Measurements from ENCODE around the gene RNFT2.
A peak's percentile ranks its signal among the peaks of the same experiment; 100 is the strongest.
"Not testable (repeated sequence)": the region's sequence is repeated elsewhere in the genome, so short reads cannot be mapped to it uniquely, and the experiment has no call there.

RNFT2 gene

DNA sequence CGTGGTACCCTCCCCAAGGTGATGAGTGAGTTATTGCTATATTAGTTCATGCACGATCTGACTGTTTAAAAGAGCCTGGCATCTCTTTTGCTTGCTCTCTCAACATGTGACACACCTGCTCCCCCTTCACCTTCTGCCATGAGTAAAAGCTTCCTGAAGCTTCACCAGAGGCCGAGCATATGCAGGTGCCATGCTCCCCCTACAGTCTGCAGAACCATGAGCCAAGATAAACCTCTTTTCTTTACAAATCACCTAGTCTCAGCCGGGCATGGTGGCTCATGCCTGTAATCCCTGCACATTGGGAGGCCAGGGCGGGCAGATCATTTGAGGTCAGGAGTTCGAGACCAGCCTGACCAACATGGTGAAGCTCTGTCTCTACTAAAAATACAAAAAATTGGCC, 61.8 kb downstream of the RNFT2 start:
- DNase-seq, result no peak

DNA sequence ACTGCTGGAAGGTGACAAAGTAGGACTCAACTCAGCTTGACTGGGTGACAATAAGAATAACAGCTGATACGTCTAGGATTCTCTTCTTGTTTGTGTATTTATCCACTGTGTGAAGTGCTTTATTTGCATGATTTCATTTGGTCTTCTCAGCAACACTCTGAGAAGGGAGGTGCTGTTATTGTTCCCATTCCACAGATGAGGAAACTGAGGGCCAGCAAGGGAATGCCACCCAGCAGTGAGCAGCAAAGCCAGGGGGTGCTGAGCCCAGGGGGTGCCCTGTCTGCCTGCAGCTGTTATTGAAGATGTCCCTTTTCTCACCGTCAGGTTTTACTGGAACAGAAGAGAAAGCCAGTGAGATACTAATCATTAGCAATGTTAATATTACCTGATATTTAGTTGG, 62.8 kb downstream of the RNFT2 start:
- no peak for DNase-seq

DNA sequence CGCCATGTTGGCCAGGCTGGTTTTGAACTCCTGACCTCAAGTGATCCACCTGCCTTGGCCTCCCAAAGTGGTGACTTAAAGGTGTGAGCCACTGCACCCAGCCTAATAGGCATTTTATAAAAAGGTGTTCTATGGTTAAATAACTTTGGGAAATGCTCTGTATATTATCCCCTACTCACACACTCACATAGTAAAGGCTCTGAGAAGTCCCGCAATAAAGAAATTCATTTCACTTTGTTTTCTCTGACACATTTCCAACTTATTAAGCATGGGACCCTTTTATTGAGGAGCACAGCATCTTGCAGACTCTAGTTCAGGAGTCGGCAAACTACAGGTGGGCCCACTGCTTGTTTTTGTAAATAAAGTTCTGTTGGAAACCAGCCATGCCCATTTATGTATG, 63.9 kb downstream of the RNFT2 start:
- no peak for DNase-seq

DNA sequence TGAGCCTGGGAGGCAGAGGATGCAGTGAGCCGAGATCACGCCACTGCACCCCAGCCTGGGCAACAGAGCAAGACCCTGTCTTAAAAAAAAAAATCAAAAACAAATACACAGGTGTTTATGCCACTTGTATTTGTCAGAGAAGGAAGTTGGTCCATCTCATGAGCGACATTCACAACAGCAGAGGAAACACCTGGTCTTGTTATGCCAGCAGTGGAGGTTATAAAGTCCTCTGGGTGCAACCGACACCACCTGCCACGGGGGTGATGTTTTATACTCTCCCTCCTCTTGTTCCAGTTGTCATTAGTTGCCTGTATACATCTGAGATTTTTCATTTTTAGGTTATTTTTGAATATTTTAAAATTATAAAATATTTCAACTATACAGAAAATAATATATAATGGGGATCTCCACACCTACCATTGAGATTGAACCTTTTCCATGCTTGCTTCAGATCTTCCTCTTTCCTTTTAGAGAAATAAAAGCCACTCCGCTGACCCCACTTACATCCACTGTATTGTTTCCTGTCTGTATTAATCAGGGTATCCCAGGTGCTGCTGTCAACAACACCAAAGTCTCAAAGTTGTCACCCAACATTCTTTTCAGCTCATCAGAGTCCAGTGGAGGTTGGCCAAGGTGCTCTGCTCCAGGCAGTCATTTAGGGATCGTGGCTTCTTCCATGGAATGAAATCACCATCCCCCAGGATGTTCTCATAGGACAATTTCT, 65.1 kb downstream of the RNFT2 start:
- peak; percentile 26 for DNase-seq

DNA sequence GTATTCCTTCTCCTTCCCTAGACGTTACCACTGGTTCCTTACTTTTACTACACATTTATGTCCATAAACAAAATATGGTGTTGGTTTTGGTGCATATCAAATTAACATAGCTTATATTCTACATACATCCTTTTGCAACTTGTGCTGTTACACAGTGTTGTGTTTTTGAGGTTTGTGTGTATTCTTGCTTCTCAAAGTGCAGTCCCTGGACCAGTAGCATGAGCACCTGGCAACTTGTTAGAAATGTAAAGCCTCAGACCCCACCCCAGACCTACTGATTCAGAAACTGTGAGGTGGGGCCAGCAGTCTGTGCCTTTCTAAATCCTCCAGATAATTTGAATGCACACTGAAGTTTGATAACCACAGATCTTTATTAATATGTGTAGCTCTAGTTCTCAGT, 65.9 kb downstream of the RNFT2 start:
- no peak for DNase-seq

DNA sequence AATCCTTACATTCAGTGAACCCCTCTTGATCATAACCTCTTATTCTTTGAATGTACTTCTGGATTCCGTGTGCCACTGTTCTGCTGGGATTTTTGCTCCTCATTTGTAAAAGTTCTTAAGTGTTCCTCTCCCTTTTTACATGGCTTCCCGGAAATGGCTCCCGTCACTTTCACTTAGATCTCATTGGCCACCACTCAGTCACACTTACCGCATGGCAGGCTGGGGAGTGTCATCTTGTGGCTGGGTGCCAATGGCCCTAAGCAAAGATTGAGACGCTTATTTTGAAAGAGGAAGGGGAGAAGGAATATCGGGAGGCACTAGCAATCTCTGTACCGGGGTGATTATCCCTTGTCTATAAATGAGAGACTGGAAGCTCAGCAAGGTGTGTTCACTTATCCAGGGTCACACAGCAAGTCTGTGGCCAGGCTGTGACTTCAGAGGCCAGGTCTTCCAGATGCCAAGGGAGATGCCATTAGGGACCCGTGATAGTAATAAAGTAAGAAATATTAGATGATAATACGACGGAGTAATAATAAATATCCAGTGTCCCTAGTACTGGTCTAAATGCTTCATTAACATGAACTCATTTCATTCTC, 68.8 kb downstream of the RNFT2 start:
- DNase-seq, result no peak

DNA sequence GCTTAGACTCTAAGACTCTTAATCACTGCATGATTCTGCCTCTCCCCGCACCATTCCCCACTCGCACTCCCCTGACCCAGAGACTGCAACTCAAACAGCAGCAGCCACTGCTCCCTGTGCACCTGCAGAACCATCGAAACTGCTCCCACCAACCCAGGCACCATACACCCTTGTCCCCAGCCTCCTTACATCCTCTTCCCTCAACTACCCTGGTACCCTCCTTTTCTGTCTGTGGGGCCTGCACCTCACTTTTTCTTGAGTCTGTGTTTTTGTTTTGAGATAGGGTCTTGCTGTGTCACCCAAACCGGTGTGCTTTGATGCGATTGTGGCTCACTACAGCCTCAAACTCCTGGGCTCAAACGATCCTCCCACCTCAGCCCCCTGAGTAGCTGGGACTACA, 69.4 kb downstream of the RNFT2 start:
- DNase-seq, result no peak

DNA sequence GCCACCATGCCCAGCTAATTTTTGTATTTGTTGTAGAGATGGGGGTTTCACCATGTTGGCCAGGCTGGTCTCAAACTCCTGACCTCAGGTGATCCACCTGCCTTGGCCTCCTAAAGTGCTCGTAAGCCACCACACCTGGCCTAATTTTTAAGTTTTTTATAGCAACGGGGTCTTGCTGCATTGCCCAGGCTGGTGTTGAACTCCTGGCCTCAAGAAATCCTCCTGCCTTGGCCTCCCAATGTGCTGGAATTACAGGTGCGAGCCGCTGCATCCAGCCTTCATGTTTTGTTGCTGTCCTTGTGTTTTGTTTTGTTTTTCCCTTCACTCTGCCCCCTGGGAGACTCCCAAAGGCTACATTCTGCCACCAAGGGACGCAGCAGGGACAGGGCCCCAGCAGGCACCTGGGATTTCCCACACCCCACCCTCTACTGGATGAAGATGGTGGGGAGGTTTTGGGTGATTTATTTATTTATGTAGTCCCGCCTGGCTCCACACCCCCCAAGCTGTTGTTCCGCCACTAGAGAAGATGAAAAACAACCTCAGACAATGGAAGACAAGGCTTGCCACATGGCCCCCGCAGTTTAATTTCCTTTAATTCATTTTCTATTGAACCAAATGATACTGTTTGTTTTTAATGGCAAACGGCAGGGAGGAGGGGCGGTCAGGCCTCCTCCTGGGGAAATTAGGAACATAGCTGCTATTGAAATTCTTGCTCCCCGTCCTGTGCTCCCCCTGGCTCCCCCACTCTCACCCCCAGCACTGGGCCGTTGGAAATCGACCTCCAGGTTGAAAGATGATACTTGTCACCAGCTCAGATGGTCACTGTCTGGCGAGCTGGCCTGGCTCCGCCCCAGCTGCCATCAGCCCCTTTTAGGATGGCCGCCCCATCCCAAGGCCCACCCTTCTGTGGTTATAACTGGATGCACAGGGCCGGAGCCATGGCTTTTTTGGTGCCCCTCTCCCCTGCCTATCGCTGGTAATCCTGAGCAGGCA, 70.3 kb downstream of the RNFT2 start:
- DNase-seq, result no peak

DNA sequence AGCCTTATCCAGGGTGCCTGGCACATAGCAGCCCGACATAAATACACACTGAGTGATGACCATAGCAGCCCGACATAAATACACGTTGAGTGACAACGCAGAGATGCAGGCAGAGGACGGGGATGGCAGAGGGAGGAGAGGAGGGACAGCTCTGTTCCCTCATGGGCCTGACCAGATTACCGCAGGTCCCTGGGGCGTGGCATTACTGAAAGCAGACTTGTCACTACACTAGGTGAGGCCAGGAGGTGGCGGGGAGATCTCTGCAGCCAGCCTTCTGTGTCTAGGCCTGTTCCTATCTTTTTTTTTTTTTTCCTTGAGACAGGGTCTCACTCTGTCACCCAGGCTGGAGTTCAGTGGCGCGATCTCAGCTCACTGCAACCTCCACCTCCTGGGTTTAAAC, 74.1 kb downstream of the RNFT2 start:
- DNase-seq, result no peak

DNA sequence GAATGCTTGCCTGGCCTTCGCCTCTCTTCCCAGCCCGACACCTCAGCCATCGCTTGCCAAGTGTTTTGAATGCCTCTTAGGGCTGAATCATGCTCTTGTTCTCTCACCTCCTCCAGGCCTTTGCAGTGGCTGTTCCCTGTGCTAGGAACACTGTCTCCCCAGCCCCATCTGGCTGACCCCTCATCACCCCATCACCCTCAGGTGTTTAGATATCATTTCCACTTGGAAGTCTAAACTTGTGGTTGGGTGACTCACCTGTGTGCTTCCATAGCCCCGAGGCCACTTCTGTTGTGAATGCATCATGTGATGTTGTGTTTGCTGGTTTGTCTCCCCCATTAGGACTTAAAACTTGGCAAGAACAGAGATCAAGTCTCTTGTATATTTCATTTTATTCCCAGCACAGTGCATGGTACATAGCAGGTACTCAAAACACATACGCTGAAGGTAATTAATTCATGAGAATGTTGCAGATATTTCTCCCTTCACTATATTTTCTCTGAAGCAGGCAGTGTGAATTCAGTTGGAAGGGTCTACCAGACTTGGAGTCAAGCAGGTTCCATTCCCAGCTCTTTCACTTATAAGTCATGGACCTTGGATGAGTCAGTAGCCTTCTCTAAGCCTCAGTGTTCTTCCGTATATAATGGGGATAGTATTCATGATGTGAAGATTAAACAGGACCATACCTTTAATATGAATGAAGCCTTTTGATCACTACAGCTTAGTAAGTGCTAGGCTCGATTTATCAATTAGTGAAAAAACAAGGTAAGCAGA, 75.3 kb downstream of the RNFT2 start:
- no peak for DNase-seq

DNA sequence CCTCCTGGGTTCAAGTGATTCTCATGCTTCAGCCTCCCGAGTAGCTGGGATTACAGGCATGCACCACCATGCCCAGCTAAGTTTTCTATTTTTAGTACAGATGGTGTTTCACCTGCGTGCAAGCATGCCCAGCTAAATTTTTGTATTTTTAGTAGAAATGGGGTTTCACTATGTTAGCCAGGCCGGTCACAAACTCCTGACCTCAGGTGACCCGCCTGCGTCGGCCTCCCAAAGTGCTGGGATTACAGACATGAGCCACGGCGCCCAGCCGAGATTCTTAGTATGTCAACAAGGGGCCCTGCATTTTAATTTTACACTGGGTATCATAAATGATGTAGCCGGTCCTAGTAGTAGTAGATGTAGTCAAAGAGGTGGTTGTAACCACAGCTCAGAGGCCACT, 76.7 kb downstream of the RNFT2 start:
- not testable (repeated sequence) for DNase-seq

DNA sequence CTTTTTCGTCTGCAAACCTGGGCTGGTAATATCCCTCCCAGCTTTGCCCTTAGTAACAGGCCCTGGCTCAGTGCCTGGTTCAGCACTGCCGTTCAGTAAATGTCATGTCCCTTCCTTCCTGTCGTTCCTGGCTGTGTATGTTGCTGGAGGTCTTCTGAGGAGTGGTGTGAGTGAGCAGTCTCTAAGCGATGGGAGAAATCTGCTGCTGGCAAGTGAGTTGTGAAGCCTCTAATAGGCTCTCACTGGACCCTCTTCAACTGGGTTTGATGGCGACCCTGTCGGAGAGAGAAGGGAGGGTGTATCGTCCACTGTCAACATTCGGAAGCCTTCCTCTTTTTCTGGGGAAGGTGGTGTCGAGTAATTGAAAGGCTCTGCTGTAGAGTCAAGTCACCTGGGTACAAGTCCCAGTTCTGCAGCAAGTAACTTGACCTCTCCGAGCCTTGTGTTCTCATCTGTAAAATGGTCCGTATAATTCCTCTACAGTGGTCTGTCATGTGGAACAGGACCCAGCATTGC, 80.3 kb downstream of the RNFT2 start:
- peak; percentile 58 for DNase-seq

DNA sequence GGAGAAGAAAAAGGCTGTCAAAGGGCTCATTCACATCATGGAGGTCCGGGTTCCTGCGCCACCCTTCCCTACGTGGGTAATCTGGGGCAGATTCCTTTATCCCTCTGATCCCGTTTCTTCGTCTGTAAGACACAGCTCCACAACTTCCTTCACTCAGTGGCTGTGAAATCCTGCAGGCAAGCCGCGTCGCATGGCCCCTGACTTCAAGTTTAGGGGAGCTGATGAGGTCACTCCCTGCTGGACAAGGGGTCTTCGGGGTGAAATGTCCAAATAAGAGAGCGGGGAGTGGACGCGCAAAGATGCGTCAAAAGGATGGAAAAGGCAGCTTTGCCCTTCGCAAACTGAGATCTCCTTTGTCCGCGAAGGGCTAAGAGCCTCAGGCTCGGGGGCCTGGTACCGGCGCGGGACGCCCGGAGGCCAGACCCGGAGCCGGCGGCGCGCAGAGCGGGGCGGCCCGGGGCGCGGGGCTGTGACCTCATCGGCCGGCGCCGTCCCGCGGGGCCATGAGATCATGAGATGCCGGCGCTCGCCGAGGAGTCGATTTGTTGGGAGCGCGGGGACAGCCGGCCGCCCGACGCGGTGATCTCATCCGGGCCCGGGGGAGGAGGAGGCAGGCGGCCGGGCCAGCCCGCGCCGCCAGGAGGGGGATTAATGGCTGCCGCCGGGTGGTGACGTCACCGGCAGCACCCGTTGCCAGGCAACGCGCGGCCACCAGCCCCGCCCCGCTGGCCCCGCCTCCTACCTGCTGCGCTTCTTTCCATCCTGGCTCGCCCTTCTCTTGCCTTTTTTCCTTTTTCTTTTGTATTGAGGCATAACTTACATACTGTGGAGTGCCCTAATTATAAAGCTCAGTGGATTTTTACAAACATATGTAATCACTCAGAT, 81.1 kb downstream of the RNFT2 start:
- DNase-seq, result peak; percentile 93

DNA sequence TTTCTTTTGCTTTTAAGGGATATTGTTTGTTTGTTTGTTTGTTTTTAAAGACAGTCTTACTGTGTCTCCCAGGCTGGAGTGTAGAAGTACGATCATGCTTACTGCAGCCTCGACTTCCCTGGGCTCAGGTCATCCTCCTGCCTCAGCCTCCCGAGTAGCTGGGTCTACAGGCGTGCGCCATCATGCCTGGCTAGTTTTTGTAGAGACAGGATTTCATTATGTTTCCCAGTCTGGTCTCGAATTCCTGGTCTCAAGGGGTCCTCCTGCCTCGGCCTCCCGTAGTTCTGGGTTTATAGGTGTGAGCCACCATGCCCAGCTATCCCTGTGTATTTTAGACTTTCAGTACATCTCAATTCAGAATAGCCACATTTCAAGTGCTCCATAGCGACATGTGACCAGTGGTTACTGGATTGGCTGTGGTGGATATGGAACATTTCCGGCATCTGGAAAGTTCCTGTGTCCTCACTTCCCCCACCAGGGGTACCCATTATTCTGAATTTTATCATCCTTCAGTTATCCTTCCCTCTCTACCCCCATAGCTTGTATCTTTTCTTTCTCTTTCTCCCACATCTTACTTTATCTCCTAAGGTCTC, 82.0 kb downstream of the RNFT2 start:
- no peak for DNase-seq

DNA sequence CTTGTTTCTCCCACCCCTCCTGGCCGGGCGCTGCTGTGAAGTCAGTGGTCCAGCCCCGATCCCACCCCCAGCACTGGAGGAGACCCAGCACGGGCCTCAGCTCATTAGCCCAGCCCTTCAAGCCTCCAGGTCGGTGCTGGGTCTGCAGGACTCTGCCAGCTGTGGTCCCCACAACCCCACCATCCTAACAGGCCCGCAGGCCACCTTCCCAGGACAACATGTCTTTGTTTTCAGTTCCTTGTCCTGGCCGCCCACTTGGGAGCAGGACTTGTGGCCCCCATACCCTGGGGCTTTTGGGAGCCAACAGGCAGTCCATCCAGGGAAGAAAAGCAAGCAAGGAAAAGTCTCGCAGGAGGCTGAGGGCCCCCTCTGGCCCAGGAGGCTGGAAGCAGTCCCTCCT, 83.2 kb downstream of the RNFT2 start:
- no peak for DNase-seq

DNA sequence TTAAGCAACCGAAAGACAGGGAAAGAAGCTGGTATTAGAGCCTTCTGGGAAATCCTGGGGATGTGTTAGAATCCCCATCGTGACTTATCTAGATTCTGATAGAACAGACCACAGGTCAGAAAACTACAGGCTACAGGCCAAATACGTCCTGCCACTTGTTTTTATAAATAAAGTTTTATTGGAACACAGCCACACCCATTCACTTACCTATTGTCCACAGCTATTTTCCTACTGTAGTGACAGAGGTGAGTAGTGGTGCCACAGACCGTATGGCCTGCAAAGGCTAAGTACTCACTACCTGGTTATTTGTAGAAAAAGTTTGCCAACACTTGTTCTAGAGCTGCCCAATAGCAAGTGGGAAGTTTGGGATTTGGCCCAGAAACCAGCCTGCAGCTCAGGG, 89.3 kb downstream of the RNFT2 start:
- no peak for DNase-seq

DNA sequence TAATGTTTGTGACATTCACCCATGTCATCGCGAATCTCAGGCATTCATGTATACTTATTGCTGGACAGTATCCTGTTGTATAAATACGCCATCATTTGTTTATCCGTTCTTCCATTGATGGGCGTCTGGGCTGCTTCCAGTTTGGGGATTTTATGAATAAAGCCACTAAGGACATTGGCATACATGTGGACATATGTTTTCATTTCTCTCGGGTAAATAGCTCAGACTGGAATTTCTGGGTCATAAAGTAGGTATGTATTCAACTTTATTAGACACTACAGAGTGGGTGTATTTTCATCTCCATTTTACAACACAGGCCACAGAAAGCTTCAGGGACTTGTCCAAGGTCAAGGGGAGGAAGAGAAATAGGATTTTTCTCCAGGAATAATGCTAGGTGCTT, 94.2 kb downstream of the RNFT2 start:
- DNase-seq, result no peak

DNA sequence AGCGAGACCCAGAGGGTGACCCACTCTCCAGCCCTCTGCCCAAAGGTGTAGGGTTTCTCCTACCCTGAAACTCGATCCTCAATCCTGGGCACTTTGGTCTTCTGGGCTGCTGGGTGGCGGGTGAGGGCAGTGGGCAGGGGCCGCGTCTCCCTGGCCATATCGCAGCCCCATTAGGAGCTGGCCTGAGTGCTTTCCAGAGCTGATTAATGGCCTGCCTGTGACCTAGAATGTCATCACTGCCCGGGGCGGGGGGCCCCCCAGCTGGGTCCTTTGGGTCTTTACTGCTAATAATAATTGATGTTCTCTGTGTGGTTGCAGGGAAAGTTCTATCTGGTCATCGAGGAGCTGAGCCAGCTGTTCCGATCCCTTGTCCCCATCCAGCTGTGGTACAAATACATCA, 95.4 kb downstream of the RNFT2 start:
- no peak for DNase-seq

DNA sequence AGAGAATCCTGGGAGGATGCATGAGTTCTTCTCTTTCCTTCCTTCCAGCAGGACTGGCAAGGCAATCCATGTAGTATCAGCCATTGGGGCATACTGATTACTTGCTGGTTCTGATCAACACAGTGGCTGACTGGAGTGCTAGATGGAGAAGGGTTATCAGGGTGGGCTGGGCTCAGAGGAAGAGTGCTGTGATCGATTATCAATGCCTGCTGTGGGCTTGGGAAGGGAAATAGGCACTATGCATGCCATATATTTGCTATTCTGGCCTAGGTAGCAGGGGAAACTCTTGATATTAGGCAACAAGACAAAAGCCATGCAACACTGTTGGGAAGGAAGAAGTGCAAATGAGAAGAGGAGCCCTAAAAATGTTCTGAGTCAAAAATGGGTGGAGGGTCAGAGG, 97.4 kb downstream of the RNFT2 start:
- DNase-seq, result no peak

DNA sequence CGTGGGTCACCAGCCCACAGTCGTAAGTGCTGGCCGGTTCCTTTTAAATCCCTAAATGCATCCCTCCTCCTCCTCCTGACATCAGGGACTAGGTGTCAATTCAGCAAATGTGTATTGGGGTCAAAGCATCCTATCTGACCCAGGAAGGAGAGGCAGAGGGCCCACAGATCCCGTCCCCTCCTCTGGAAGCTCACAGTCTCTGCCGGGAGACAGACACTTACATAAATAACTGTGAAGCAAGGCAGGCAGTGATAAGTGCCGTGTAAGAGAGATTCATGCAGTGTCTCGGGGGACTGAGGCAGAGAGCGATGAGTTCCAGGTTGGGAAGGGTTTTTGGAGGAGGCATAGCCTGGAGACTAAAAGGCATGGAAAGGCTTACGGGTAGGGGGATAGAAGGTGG, 99.0 kb downstream of the RNFT2 start:
- no peak for DNase-seq

DNA sequence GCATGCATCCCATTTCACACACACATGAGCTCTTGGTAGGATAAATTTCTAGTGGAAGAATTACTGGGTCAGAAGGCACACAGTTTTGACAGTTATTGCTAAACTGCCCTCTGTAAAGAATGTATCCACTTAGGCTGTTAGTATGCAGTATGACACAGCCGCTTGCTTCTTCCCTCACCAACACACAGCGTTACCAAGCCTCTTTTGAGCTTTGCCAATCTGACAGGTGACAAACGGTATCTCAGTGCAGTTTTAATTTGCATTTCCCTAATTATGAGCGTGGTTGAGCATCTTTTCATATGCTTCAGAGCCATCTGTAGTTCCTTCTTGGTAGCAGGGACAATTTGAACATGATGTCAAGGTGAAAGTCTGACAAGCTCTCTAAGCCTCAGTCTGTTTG, 100.2 kb downstream of the RNFT2 start:
- DNase-seq, result no peak
